ENCODE data around the gene RPS6KC1.

DNA sequence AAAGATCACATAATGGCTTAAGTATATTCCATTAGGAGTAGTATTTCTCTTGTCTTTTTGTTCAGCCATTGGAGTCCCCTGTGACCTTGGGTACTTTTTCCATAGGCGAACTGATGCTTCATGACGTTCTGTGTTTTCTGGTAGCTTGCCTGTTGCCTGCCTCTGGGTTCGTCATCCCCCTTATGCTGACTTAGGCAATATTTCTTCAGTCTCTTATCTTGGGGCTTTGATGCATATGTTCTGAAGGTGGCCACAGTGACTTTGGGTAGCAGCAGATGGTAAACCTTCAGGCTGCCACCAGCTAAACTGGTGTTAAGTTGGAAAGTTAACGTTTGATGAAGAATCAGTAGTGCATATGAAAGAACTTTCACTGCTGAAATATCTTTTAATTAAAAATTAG lies 170.2 kb downstream of the RPS6KC1 start:
- TF ChIP-seq EZH2 (IDR thresholded peaks at IDR 0.05; ENCODE audit: borderline replicate concordance, low read length) (no peak), CTCF (conservative IDR thresholded peaks at IDR 0.05 in 1 of 2, IDR thresholded peaks at IDR 0.05 in 1 of 2; ENCODE audit: extremely low read depth in 1 of 2, insufficient read depth in 1 of 2, low read depth in 1 of 2, low read length in 2 of 2) (no peak)

All from mammary epithelial cell (primary cell).